Activated CD4-positive, alpha-beta T cell treated with anti-CD3 and anti-CD28 coated beads, Interleukin-2, amount 50 U/mL, for 1 hour (primary cell): ENCODE measurements around the gene BANP.
"Not testable (repeated sequence)": the region's sequence is repeated elsewhere in the genome, so short reads cannot be mapped to it uniquely, and the experiment has no call there.

Source experiments
- DNase-seq: peaks from one replicate; pipeline ENCODE4 v3.0.0-alpha.2; 2020

BANP gene

DNA sequence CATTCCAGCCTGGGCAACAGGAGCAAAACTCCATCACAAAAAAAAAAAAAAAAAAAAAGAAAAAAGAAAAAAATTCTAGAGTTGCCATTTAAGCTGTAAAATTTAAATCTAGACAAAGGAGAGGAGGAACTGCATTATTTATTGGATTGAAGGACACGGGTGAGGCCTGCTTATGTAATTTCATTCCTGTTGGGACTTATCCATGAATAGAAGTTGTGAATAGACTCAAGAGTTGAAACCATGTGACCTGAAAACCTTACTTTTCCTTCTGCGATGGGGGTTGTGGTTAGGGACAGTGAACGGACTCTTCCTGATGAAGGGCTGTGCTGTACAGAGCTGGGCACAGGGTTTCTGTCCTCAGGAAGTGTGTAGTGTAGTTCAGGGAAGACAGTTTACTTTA lies 22.5 kb downstream of the BANP start:
- no peak for DNase-seq

DNA sequence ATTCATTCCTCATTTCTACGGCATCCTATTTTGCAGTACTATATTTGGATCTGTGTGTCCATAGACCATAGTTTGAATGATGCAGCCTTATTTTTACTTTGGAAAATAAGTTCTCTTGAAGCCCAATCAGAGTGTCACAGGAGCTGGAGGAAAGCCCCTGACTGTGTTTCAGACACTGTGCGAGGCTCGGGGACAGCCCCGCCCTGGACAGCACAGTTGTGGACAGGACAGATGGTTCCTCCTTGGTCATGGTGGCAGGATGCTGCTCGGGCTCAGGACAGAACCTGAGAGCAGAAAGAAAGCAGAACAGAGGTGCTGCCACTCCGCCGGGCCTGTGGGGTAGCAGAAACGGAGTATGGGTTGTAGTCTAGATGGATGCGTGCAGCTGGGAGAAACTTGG lies 22.9 kb downstream of the BANP start:
- DNase-seq: no peak

DNA sequence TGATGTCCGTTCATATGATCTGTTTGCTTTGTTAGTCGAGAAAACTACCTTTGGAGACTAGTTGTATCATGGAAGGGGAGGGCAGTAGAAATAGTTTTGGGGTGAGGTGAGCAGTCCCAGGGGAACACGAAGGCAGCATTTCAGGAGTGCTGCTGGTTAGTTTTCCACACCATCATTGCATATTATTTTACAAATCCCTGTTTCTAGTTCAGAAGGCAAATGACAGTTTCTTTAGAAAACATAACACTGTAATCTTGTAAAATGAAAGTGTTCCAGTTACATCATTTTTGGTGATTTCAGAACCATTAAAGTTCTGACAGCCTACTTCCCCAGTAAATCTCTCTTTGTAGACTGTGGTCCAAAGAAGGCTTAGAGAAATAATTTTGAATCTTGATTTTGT lies 25.4 kb downstream of the BANP start:
- no peak for DNase-seq

DNA sequence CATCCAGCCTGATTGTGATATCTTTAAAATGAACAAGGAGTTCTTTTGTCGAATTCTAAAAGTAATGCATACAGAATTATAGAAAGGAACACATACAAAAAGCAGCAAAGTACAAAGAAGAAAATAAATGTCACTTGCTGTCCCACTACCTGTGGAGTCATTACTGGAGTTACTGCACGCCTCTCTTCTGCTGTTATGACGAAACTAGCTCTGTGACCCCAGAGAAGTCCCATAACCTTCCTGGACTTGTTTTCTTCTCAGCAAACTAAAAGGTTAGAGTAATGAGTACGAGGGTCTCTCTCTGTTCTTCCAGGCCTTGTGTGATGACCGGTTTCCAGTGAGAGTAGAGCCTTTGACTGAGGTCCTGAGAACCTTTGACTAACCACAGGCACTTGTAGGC lies 26.9 kb downstream of the BANP start:
- no peak for DNase-seq

DNA sequence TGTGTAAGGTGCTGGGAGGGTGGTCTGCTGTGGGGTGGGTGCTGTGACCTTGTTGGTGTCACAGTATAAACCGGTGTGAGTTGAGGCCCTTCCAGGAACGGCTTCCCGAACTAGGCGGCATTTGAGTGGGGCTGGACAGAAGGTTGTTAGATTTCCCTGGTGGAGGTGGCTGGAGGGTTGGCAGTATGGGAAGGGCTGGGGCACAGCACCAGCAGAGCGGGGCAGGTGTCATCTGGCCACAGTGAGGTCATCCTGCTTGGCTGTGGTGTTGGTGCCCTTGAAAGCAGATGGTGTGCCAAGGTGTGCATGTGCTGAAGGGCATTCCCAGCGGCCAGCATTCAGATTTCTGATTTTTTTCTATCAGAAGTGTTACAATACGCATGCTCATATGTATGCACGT lies 28.1 kb downstream of the BANP start:
- no peak for DNase-seq

DNA sequence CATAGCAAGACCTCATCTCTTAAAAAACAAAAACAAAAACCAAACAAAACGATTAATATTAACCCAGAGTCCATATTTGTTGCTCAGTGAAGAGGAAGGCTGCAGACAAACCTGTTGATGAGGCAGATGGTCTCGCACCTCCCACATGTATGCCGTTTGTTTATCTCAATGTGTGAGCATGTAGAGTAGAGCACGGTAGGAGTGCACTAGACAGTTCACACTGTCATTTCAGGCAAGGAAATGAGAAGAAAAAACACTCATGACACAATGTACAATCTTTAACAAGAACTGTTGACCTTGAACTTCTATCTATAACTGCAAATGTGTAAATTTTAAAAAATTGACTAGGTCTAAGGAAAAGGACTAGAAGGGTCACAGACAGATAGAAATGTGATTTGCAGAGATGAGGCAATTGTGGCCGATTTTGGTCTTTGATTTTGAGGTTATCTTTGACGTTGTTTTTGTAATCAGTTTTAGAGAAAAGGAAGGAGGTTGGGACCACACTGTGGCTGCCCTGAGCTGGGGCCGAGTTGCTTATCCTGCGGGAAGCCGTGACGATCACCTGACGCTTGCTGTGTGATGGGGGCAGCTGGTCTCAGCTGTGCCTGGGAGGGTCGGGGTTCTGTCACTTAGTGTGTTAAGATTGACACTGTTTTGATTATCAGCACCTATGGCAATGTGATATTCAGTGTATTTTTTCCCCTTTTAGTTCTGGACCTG lies 28.8 kb downstream of the BANP start:
- DNase-seq: not testable (repeated sequence)

DNA sequence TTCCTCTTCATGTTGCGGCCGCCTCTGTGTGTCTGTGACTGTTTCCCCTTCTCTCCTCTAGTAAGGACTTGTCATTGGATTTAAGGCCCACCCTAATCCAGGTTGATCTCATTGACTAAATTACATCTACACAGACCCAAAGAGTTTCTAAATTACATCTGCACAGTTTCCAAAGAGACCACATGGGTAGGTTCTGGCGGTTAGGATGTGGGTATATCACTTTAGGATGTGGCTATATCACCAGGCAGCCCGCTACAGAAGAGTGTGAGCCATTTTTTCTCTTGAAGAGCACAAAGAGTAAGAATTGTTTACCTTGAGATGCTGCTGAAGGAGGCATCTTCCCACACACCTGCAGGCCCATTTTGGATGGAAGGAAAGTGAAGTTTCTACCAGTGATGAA lies 30.1 kb downstream of the BANP start:
- DNase-seq: not testable (repeated sequence)

DNA sequence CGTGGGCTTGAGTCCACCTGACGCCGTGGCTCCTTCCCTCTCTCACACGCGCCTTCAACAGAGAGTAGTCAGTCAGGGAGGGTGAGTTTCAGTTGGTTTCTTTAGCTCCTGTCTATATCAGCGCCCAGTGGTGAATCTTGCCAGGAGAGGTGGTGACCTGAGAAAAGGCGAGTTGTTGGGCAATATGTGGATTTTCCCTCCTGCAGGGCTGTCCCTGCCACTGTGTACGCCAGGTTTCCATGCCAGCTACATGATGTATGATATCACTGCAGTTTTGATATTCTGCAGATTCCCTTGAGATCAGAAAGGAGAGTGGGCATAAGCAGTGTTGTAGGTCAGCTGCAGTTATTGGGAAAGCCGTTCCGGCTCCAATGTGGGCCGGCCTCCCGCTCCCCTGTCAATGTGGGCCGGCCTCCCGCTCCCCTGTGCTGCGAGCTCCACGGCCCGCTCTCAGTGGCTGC lies 31.4 kb downstream of the BANP start:
- DNase-seq: no peak

DNA sequence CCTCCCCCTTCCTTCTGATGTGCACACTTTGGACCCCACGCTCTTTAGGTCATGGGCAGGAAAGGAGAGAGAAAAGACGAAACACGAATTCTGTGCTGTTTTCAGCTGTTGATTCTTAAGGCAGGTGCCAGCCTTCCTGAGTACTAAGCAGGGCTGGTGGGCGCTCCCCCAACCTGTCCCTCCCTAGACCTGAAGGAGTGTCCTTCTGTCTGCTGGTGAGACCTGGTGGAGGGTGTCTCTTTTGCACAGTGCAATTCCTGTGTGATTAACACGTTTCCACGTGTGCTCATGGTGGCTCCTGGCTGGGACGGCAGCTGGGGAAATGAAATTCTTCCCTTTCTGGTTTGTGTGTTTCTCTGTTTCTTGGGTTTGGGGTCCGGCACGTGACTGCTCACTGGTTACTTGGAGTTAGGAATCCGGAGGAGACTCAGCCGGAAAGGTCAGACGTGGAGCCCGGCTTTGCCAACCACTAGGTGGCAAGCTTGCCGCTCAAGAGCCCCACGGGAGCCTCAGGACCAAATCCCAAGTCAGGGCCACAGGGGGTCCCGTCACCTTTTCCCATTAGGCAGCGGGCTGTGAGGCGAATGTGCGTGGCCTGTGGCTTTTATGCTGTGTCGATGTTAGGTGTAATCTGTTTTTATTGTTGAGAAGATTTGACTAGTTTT lies 32.0 kb downstream of the BANP start:
- not testable (repeated sequence) for DNase-seq

DNA sequence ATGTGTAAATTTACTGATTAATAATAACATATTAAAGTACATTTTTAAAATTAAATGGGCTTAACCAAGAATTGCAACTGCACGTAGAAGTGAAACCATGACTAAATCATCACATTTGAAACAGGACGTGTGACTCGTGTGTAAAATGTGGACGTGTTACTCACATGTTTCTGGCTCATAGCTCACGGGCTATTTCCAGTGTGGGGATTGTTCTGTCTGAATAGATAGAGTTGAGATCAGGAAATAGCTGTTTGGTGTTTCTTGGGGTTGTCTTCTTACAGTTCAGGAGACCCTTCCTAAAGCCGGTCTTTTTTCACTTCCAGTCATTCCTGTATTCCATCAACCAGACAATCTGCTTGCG lies 32.5 kb downstream of the BANP start:
- DNase-seq: not testable (repeated sequence)

DNA sequence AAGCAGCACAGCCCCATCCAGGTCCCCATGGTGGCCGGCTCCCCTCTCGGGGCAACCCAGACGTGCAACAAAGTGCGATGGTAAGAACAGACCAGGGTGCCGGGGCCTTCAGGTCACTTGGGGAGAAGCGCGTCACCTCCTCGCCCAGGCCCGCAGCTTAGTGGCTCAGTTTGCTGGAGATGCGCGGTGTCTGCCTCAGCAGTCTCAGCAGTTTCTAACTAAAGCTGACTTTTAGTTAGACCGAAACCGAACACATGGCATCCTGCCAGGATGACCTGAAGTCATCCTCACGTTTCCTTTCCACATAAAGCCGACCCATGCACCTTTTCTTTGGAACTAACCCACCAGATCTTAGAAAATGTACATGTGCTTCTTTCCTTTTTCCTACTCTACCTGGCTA lies 32.9 kb downstream of the BANP start:
- not testable (repeated sequence) for DNase-seq

DNA sequence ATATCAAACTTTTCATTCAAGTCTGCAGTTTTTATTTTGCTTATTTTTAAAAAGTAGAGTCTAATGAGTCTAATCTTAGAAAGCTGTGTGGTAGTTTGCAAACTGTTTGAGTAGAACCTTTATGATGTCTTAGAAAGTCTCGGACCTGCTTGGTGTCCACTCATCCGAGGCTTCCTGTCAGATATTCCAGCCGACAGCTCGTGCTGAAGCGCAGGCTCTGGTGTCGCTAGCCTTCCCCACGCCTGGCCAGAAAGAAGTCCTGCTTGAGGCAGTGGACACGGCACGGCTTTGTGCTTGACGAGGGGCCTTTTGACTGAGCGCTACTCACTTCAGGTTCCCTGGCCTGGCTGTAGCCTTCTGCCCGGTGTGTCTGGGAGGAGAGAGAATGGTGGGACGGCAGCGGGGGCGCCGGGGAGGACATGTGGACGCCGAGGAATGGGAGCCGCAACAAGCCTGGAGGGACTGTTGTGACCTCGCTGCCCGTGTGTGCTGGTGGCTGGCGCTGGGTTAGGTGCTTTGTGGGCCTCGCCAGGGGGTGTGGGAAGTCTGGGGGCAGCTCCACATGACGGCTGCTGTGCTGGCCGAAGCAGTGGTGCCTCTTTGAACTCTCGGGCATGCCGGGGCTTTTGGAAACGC lies 33.5 kb downstream of the BANP start:
- no peak for DNase-seq

DNA sequence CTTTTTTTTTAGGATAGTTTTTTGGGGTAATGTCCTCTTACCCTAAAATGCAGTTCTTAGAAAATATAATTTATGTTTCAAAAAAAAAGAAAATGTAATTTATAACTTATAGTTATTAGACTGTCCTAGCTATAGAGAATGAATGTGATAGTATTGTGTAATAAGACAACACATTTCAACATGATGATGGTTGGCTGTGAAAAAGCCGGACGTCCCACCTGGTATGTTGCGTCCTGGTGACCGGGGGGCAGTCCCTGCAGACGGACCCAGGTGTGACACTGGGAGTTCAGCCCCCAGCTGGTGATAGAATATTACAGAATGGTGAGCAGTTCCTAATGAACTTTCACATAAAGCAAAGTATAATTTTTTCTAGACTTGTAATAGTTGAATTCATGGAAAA lies 34.3 kb downstream of the BANP start:
- not testable (repeated sequence) for DNase-seq

DNA sequence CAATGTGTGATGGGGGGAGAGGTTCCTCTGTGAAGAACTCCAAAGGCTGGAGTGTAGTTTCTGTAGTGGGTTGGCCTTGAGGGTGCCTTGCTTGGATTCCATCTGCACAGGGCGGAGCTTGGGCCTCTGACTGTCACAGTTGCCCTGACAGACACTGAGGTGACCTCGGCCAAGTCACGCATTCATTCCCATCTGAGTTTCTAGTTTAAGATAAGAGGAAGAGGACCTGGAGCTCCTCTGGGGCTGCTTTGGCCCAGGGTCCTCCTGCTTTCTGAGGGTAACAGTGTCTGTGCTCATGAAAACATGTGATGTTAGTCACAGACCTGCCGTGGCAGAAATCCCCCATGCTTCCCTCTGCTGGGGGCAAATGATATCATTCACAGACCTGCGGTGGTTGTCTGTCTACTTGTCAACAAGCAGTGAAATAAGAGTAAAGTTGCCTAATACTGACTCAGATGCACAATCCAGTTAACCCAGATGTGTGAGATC lies 35.2 kb downstream of the BANP start:
- DNase-seq: not testable (repeated sequence)

DNA sequence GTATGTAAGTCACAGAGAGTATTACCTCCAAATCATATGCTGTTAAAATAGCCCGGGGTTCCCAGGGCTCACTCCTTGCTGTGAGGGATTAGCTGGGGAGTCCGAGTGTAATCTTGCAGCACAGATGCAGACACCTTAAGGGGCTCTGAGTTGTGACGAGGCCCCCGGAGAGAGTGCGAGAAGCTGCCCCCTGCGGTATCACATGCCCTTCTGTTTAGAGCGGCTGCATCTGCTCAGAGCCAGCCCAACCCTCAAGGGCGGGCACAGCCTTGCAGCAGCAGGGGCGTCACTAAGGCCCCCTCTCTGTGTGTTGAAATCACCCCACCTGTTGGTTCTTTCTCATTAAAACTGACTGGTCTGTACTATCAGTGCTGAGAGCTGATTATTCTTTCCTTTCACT lies 37.4 kb downstream of the BANP start:
- not testable (repeated sequence) for DNase-seq

DNA sequence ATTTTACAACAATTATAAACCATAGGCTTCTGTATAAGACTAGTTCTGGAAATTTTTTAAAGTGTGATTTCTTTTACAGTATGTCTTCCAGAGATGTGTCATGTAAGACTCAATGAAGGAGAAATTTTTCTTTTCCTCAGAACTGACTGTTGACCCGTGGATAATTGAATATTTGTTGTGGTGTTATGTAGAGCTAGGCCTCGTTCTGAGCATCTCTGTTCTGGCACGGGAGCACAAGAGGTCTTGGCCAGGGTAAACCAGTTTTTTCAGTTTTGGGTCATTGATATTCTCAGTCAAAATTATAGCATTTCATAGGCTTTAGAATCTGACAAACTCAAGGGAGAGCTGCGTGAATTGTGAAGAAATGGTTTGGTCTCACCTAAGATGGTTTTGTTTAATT lies 39.0 kb downstream of the BANP start:
- DNase-seq: not testable (repeated sequence)

DNA sequence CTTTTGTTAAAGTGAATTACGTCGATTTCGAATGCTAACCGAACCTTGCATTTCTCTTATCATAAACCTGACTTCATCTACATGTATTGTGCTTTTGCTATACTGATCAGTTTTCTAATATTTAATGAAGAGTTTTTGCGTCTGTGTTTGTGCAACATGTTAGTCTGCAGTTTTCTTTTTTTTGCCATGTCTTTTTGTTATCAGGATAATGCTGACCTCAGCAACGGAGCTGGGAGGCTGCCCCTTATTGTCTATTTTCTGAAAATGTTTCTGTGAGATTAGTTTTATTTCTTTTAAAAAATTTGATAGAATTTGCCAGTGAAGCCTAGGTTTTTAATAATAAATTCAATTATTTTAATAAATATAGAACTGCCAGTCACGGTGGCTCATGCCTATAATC lies 40.9 kb downstream of the BANP start:
- DNase-seq: not testable (repeated sequence)

DNA sequence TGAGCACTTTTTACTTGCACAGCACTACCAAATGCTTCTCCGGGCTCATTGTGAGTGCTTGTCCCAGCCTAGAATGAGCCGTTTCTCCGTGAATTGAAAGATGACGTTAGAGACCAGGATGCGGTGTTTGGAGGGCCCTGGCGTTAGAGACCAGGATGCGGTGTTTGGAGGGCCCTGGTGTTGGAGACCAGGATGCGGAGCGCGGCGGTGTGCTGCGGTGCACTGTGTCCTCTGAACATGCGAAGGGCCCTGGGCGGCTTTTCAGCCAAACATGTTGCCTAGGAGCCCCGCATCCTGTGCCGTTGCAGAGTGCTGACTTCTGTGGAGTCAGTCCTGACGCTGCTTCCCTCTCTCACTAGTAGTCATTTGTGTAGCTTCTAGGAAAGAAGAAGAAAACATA lies 42.7 kb downstream of the BANP start:
- no peak for DNase-seq

DNA sequence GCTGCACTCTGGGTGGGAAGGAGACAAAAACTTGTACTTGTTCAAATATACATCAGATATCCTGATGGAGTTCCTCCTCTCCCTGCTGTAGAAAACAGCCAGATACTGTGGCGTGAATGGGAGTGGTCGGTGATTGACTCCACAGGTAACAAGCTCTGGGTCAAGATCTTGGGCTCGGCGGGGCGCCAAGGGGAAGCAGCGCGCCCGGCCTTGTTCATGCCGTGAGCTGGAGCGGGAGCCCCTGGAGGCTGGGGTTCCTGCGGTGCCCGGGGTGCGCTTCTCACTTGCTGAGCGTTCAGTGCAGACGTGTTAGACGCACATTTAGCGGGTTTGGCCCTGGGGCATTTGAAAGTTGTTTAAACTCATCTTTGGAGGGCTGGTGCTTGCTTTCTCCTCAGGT lies 44.4 kb downstream of the BANP start:
- DNase-seq: no peak

DNA sequence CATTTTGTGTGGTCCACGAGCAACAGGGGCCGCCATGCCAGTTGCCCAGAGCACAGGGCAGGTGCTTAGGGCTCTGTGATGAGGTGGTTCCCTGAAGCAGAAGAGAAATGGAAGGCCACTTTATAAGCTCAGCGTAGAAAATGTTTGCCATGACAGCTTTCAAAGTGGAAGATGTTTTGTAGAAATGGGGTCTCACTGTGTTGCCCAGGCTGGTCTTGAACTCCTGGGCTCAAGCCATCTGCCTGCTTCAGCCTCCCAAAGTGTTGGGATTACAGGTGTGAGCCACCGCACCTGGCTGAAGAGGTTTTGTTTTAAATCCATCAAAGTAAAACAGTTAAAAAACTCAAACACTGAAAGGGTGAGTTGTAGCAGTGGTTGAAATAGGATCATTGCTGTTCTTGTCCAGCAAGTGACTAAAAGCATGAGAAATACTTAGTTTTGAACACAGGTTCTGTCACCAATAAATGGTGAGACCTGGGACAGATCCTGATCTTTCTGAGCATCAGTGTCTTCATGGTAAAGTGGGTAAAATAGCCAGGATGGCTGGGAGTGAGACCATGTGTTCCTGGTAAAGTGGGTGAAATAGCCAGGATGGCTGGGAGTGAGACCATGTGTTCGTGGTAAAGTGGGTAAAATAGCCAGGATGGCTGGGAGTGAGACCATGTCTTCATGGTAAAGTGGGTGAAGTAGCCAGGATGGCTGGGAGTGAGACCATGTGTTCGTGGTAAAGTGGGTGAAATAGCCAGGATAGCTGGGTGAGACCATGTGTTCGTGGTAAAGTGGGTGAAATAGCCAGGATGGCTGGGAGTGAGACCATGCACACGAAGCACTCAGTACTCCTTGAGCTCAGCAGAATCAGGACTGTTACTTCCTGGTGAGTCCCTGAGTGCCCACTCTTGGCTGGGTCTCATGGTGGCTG lies 46.0 kb downstream of the BANP start:
- no peak for DNase-seq

DNA sequence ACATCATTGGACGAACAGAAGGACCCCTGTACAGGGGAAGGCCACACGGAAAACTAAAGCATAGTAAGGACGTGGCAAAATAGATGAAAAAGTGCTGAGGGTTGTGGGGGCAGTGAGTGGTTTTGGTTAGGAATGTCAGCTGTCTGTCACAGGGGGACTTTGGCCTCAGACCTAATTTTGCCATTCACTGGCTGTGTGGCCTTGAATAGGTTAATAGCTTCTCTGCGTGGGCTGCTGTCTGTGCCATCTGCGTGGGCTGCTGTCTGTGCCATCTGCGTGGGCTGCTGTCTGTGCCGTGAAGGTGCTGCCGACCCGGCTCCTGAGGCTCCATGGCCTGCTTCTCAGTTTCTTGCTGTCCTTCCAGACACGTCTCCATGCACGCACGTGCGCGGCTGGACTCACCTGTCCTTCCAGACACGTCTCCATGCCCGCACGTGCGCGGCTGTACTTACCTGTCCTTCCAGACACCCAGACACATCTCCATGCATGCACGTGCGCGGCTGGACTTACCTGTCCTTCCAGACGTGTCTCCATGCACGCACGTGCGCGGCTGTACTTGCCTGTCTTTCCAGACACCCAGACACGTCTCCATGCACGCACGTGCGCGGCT lies 47.1 kb downstream of the BANP start:
- not testable (repeated sequence) for DNase-seq

DNA sequence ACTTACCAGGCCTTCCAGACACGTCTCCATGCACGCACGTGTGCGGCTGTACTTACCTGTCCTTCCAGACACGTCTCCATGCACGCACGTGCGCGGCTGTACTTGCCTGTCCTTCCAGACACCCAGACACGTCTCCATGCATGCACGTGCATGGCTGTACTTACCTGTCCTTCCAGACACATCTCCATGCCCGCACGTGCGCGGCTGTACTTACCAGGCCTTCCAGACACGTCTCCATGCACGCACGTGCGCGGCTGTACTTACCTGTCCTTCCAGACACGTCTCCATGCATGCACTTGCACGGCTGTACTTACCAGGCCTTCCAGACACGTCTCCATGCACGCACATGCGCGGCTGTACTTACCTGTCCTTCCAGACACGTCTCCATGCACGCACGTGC lies 47.8 kb downstream of the BANP start:
- DNase-seq: not testable (repeated sequence)

DNA sequence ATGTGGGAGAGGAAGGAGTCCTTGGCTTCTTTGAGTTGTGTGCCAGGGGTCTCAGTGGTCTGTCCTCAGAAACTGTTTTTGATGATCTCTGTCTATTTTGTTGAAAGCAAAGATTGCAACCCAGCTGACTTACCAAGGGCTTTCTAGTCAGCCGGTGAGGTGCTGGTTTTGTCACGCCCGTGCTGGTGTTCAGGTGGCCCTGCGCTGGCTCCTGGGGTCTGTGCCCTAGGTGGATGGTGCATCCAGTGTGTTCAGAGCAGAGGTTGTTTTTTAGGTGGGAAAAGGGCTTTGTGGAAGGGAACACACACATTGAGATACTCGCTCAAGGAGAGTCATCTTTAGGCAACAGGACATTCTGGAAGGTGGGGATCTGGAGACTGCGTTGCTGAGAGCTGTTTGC lies 51.0 kb downstream of the BANP start:
- DNase-seq: no peak
